Measurements from ENCODE around the gene SFT2D3.

DNA sequence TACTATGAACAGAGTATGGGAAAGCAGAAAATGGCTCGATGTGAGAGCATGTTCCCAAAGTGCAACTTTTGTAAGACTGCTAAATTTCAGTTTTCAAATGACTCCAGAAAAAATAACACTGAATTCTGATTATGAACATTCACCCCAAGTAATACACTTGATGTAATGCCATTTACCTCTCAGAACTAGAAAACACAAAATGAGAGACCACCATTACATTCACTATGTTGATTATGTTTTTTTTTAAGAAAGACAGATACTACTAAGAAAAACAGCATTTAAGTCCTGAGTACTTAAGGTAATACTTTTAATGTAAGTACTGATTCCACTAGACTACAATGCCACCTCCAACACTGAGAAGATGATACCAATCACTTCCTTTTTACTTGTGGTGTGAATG is 38.5 kb downstream of the SFT2D3 start:
- TF ChIP-seq, protein P1, sequence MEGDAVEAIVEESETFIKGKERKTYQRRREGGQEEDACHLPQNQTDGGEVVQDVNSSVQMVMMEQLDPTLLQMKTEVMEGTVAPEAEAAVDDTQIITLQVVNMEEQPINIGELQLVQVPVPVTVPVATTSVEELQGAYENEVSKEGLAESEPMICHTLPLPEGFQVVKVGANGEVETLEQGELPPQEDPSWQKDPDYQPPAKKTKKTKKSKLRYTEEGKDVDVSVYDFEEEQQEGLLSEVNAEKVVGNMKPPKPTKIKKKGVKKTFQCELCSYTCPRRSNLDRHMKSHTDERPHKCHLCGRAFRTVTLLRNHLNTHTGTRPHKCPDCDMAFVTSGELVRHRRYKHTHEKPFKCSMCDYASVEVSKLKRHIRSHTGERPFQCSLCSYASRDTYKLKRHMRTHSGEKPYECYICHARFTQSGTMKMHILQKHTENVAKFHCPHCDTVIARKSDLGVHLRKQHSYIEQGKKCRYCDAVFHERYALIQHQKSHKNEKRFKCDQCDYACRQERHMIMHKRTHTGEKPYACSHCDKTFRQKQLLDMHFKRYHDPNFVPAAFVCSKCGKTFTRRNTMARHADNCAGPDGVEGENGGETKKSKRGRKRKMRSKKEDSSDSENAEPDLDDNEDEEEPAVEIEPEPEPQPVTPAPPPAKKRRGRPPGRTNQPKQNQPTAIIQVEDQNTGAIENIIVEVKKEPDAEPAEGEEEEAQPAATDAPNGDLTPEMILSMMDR (IDR thresholded peaks at IDR 0.05): no peak
- no peak for TF ChIP-seq ZFX (IDR thresholded peaks at IDR 0.05; ENCODE audit: borderline replicate concordance)

Data from 22Rv1 (cell line).